Renal pelvis (tissue), 4 donors: ENCODE data around the gene RASAL2. TPM values are rescaled to one million over a fixed set of nuclear protein-coding genes. Genes with fewer than 3 reads are reported as not detected.

Experiments
- DNase-seq: peaks from one replicate; pipeline ENCODE4 v3.0.0-alpha.2; 2013
- polyA plus RNA-seq, 3 donors: library from polyadenylated mRNA; unstranded; fragments of 120-200 nt; gene quantifications; one replicate each; pipeline ENCODE4 v1.2.1, GENCODE V29; 2013; ENCODE audit not compliant: insufficient read length in 3 of 3

RASAL2 gene
- polyA plus RNA-seq, 3 donors: 18.1 to 22.6 (median 22.4) TPM

DNA sequence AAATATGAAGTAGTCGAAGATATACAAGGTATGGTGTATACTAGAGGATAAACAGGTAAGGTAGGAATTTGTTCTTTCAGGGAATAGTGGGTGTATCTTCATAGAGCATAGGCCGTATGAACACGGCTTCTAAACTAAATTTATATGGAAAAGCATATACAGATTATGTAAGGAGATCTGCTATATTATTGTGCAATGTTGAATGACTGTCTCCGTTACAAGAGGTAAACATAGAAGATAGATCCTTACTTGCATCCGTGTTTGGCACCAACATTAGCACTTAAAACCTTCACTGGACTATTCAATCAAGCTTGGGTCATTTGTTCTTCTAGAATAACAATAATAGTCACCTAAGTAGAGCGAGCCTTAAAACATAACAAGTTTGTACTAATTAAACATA is 357.0 kb downstream of the RASAL2 start:
- no peak for DNase-seq

GRCh38 chr1:178451529-178451928 is 357.6 kb downstream of the RASAL2 start:
- no peak for DNase-seq

- DNase-seq: no peak
Observed at GRCh38 chr1:178452013-178452412, 358.1 kb downstream of the RASAL2 start.

GRCh38 chr1:178456472-178456871 is 362.6 kb downstream of the RASAL2 start:
- DNase-seq: no peak

DNA sequence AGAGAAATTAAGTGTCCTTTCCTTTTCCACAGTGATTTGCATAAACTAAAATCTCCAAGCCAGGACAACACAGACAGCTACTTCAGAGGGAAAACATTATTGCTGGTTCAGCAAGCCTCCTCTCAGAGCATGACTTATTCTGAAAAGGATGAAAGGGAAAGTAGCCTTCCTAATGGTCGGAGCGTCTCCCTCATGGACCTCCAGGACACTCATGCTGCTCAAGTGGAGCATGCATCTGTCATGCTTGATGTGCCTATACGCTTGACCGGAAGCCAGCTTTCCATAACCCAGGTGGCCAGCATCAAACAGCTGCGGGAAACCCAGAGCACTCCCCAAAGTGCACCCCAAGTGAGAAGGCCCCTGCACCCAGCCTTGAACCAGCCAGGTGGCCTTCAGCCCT is 363.7 kb downstream of the RASAL2 start:
- no peak for DNase-seq

- DNase-seq: no peak
Observed at GRCh38 chr1:178458203-178458602, 364.3 kb downstream of the RASAL2 start.

DNA sequence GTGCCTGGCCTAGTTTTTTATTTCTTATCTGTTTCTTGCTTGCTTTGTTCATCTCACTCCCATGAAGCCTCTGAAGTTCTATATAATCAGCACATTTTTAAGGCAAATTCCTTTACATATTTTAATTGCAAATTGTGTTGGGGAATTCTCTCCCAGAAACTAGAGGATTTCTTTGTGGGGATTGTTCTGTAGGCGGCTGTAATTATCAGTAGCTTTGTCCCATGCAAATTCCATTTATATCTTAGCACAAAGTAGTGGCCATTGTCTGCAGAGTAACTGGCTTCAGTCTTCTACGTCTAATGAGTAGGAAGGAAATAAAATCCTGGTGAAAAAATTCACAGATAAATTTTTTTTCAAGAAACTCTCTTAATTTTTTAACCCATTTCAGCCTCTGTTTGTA is 367.2 kb downstream of the RASAL2 start:
- DNase-seq: no peak

DNA sequence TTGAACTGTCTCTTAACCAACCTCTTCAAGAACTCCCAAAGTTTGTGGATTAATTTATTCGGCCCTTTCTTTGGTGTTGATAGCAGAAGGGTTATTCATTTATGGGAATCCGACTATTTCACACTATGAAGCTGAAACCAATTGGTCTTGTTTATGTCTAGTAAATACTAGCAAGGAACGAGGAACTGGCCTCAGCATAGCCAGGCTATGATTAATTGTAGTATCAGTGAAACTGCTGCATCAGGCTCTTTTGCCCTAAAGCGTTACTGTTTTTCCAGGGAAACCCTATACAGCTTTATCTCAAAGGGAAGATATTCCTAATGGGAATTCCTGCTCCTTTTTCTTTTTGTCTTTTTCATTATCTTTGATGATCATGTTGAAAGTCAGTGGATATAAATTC is 367.8 kb downstream of the RASAL2 start:
- no peak for DNase-seq

GRCh38 chr1:178464141-178464540 is 370.2 kb downstream of the RASAL2 start:
- DNase-seq: no peak

DNA sequence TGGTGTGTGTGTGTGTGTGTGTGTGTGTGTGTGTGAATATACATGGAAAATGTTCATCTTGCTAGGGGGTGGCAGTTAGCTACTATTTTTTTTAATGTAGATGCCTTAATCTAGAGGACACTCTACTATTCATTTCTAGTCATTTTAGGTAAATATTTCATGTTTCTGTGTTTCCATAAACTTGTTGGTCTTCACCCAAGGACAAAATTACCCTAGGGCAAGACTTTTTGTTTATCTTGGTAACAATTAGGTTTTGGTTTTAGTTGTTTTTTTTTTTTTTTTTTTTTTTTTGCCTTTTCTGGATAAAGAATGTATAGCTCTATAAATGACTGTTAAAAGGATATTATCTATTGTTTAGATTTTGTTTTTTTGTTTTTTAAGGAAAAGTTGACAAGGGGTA is 370.7 kb downstream of the RASAL2 start:
- no peak for DNase-seq

DNA sequence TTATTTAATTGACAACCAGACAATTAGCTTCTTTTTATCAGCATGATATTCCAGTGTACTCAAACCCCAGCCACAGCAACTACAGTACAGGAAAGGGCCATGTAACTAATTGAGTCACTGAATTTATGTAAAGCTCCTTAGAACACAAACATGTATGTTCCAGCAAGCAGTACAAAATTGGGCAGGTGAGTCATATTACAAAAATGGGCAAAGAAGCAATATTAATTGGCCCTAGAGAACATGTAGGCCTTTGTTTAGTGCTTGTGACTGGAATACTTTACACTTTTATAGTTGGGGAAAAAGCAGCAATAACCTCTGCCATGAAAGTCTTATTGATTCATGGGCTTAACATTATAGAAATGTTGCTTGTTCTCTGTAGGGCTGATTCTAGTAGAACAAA is 371.1 kb downstream of the RASAL2 start:
- no peak for DNase-seq

DNA sequence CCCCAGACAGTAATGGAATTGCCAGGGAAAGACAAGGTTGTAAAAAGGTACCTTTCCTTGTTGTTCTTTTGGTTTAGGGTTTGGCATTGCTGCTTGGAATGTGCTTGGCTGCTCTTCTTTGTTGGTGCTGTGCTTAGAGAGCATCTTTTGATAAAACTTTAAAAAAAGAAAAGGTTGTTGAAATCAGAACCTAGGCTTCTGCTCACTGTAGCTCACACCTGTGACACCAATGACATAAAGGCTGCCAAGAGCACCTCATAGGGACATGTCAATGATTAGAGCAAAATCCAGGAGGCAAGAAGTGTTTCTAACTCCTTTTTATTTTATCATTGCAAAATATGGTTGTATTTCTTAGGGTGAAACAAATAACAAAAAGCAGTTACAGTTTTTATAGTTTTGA is 373.9 kb downstream of the RASAL2 start:
- DNase-seq: no peak

- peak; percentile 79 for DNase-seq
Observed at GRCh38 chr1:178470411-178470960, 376.6 kb downstream of the RASAL2 start.

DNA sequence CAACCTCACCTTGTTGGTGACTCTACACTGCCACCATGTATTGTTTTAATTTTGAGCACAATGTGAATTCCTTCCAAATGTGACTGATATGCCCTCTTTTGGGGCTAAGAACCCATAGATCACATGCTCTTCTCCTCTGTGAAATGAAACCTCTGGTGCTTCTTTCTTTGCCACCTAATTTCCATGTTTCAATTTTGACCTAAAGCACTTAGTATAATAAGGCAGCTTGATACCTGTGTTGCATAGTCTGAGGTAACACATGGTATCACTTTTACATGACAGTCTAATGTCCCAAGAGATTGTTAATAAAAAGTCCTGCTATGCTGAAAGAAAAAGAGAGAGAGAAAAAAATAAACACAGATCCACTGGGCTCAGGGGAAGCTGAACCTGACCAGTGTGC is 378.6 kb downstream of the RASAL2 start:
- no peak for DNase-seq

DNA sequence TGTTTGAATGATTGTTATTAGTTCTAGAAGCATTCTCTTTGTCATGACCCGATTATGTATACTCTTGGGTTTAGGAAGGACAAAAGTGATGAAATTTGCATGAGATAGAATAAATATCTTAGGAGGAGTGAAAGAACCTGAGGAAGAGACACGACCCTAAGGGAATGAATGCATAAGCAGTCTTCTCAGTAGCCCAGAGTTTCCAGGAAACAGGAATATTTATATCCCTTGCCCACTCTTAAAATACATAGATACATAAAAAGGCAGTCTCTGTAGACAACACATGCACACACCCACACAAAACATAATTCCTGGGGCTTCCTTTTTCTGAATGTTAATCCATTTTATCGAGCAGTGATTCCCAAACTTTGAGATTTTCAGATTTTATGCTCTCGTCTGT is 383.5 kb downstream of the RASAL2 start:
- DNase-seq: no peak

DNA sequence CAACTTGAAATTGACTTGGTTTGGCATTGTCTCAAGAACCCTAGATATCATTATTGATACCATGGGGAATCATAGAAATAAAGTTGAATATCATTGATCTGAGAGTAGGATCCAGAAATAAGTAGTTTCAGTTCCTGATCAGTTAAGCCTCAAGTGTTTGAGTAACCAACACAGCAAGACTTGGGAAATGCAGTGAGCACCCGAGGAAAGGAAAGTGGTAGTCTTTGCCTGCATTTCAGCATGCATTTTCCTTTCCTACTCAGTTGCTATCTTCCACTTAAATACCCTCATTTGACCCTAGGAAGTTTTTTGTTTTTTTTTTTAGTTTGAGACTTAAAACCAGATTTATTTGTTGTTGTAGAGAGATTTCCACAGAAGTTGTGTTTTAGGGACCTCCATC is 383.9 kb downstream of the RASAL2 start:
- no peak for DNase-seq

DNA sequence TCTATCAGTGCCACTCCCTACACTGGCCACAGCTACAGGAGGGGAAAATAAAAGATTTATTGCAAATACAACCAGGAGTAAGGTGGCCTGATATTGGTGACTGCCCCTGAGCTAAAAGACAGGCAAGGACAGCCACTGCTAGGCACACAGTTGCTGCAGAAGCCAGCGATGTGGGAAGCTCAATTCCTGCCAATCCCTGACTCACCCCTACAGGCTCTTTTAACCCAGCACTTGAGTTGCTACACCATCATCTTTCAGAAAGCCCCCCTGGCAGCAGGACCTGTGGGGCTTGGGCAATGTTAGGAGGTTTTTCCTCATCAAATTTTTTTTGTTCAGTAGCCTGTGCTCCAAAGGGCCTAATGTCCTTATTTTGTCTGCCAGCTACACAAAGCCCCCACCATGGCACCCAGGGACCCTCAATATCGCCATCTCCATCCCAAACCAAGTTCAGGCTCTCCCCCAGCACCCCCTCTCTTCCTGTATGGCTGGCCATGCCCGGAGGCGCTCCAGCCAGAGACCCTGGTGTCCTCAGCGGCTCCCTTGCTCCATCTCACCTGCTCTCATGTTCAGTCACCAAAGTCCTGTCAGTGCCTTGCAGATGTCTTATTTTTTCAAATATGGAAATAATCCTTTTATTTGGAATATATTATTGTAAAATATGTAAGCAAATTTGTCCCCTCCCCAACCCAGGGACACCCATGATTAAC is 389.5 kb downstream of the RASAL2 start:
- no peak for DNase-seq

DNA sequence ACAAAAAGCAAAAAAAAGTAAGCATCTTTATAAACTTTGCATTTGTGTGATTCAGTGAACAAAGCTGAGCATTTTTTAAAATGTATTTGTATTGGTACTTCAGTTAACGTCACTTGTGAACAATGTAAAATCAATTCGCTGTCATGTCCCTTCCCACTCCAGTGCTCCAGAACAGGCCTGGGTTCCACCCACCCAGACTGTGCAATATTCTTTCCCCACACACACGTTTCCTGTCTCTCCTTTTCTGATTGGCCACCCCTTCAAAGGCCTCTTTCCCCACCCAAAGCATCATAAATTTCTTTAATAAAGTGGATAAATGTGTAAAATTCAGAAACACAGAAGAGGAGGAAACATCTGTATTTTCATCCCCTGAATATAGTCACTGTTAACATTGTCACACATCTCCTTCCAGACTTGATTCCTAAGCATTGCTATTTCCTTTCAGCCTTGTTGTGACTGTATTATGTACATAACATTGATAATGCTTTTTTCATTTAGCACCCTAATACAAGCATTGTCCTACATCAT is 390.9 kb downstream of the RASAL2 start:
- no peak for DNase-seq

DNA sequence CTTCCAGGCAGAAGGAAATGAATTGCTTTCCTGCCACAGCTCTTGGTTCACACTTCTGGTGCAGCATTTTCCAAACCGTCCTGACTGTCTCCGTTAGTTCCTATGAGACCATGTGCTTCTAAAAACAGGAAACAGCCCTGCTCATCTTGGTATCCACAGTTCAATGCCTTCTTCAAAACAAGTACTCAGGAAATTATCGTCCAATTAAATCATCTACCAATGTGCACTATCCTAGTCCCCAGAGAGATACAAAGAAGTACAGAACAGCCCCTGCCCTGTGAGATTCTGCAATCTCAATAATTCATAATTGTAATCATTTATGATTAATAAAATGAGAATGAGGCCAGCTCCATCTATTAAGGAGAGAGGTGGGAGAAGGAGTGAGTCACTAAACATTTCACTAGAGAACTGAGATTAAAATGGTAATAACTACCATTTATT is 391.7 kb downstream of the RASAL2 start:
- no peak for DNase-seq

- DNase-seq: no peak
Observed at GRCh38 chr1:178486100-178487069, 392.5 kb downstream of the RASAL2 start.

GRCh38 chr1:178487070-178487615 is 393.2 kb downstream of the RASAL2 start:
- no peak for DNase-seq

GRCh38 chr1:178488393-178488792 is 394.5 kb downstream of the RASAL2 start:
- DNase-seq: no peak
